ENCODE data around the gene MRPL11.
"Not testable (repeated sequence)": the region's sequence is repeated elsewhere in the genome, so short reads cannot be mapped to it uniquely, and the experiment has no call there.

GRCh38 chr11:66431871-66432329, 6.7 kb downstream of the MRPL11 start:
- not testable (repeated sequence) for TF ChIP-seq CTCF (conservative IDR thresholded peaks at IDR 0.05; ENCODE audit: low read length); EZH2phosphoT487 (IDR thresholded peaks at IDR 0.05; ENCODE audit: borderline replicate concordance)
